ENCODE data around the gene MAN2B2. TPM values are rescaled to one million over a fixed set of nuclear protein-coding genes. Genes with fewer than 3 reads are reported as not detected.

The MAN2B2 gene
- total RNA-seq, 1 experiment from 2014 or later, result 8.5 TPM

DNA sequence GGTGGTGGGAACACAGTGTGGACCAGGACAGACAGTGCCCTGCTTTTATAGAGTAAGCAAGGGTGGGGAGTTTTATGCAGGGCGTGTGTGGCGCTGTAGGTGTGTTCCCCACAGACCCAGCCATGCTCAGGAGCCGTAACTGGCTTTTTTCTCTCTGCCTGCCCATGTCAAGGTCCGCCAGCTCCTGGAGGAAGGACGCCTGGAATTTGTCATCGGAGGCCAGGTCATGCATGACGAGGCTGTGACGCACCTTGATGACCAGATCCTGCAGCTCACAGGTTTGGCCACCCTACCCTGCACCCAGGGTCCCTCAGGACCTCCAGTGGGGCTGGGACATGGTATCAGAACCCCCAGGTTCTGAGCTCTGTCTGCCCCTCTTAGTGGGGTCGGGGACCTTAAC is 3.2 kb downstream of the MAN2B2 start:
- no peak for TF ChIP-seq EZH2 (IDR thresholded peaks at IDR 0.05; ENCODE audit: low read length, unreplicated experiment)
- TF ChIP-seq EZH2phosphoT487 (IDR thresholded peaks at IDR 0.05; ENCODE audit: borderline replicate concordance, low read length), result no peak
- TF ChIP-seq, protein P1, sequence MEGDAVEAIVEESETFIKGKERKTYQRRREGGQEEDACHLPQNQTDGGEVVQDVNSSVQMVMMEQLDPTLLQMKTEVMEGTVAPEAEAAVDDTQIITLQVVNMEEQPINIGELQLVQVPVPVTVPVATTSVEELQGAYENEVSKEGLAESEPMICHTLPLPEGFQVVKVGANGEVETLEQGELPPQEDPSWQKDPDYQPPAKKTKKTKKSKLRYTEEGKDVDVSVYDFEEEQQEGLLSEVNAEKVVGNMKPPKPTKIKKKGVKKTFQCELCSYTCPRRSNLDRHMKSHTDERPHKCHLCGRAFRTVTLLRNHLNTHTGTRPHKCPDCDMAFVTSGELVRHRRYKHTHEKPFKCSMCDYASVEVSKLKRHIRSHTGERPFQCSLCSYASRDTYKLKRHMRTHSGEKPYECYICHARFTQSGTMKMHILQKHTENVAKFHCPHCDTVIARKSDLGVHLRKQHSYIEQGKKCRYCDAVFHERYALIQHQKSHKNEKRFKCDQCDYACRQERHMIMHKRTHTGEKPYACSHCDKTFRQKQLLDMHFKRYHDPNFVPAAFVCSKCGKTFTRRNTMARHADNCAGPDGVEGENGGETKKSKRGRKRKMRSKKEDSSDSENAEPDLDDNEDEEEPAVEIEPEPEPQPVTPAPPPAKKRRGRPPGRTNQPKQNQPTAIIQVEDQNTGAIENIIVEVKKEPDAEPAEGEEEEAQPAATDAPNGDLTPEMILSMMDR (conservative IDR thresholded peaks at IDR 0.05; ENCODE audit: low read depth, low read length), result no peak
- ChIA-PET CTCF (no interaction called here), POLR2A (ENCODE audit: unreplicated experiment) (no interaction called here)
- Histone ChIP-seq H3K9ac (ENCODE audit: low read length) (no peak overlapping the region), H3K9me3 (ENCODE audit: low read length) (no peaks in the 10 kb centered on the region), H3F3A (ENCODE audit: low read length, unreplicated experiment) (no peaks in the 10 kb centered on the region), H3K27me3 (ENCODE audit: low read length) (no peaks in the 10 kb centered on the region), H3K4me3 (ENCODE audit: low read length) (no peak overlapping the region), H3K4me2 (ENCODE audit: low read length) (no peak overlapping the region), H3K27ac (ENCODE audit: low read length) (no peak overlapping the region), H3K9me2 (replicated peaks; ENCODE audit: low read length) (no peaks in the 10 kb centered on the region), H3K4me1 (ENCODE audit: insufficient read depth, low read length) (peaks cover 20% of the 10 kb centered on the region), H3K36me3 (ENCODE audit: low read depth, low read length) (peaks cover 3% of the 10 kb centered on the region), H4K20me1 (ENCODE audit: low read length) (no peaks in the 10 kb centered on the region), H3K79me2 (ENCODE audit: low read length) (no peaks in the 10 kb centered on the region), H2AFZ (ENCODE audit: low read length) (no peak overlapping the region)
- no TSS peak for BruUV-seq (replicated peaks)
- ATAC-seq (no peak), DNase-seq (no peak)
- intact Hi-C loops (cut with micrococcal nuclease), result no loop called here

DNA sequence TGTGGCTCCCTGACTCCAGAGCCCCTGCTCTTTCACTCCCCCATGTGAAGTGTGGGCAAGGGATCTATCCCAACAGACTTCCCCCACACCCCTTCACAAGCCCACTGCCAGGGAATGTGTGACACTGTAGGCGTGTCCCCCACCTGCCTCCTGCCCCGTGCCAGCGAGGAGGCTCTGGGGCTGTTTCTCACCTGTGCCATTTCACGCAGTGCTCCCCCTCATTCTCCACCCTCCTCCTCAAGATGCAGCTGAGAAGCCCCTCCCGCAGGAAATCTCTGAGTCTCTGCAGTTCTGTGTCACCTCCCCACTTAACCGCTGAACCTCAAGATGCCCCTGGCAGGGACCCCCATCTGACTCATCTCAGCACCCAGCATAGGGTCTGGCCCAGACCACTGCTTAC is 5.4 kb downstream of the MAN2B2 start:
- H4K20me1 ChIP-seq (ENCODE audit: low read length), result no peaks in the 10 kb centered on the region
- H3K4me3 ChIP-seq (ENCODE audit: low read length), result no peak overlapping the region
- no peaks in the 10 kb centered on the region for H3K9me3 ChIP-seq (ENCODE audit: low read length)
- TF ChIP-seq, protein P1 (conservative IDR thresholded peaks at IDR 0.05; ENCODE audit: low read depth, low read length), result no peak
- TF ChIP-seq EZH2 (IDR thresholded peaks at IDR 0.05; ENCODE audit: low read length, unreplicated experiment) (no peak), EZH2phosphoT487 (IDR thresholded peaks at IDR 0.05; ENCODE audit: borderline replicate concordance, low read length) (no peak)
- no peak overlapping the region for H3K9ac ChIP-seq (ENCODE audit: low read length)
- H3K27me3 ChIP-seq (ENCODE audit: low read length), result no peaks in the 10 kb centered on the region
- BruUV-seq (replicated peaks), result no TSS peak
- ATAC-seq, result no peak
- CTCF ChIA-PET, result no interaction called here
- no peak overlapping the region for H3K4me2 ChIP-seq (ENCODE audit: low read length)
- POLR2A ChIA-PET (ENCODE audit: unreplicated experiment), result no interaction called here
- no peak for DNase-seq
- no peaks in the 10 kb centered on the region for H3K9me2 ChIP-seq (replicated peaks; ENCODE audit: low read length)
- peaks cover 16% of the 10 kb centered on the region for H3K4me1 ChIP-seq (ENCODE audit: insufficient read depth, low read length)
- intact Hi-C loops (cut with micrococcal nuclease), result no loop called here
- no peaks in the 10 kb centered on the region for H3F3A ChIP-seq (ENCODE audit: low read length, unreplicated experiment)
- H3K36me3 ChIP-seq (ENCODE audit: low read depth, low read length), result peaks cover 3% of the 10 kb centered on the region
- H2AFZ ChIP-seq (ENCODE audit: low read length), result no peak overlapping the region
- no peaks in the 10 kb centered on the region for H3K79me2 ChIP-seq (ENCODE audit: low read length)
- no peak overlapping the region for H3K27ac ChIP-seq (ENCODE audit: low read length)

DNA sequence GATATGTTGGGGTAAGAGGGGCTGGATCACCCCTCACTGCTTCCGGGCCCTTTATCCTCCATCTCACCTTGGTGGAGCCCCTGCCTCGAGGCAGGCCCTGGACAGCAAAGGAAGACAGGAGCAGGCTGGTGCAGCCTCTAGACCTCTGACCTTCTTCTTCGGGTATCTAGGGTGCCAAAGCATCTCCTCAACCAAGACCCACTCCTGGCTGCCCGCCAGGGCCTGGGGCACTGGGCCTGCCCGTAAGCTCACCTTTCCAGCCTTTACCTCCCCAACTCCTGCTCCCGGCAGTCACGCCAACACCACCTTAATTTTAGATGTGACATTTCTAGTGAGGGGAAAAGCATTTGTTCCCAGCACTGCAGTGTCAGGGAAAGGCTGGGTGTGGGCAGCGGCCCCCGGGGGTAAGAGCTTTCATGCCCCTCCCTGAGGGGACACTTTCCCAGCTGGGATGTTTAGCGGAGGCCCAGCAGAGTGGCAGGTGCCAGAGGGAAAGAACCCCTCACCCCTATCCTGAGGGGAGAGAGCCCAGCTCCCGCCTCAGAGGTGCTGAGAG is 6.7 kb downstream of the MAN2B2 start:
- Histone ChIP-seq H3K4me2 (ENCODE audit: low read length) (no peak overlapping the region), H2AFZ (ENCODE audit: low read length) (no peak overlapping the region), H3K4me3 (ENCODE audit: low read length) (no peak overlapping the region), H3K27me3 (ENCODE audit: low read length) (no peaks in the 10 kb centered on the region), H3K79me2 (ENCODE audit: low read length) (no peaks in the 10 kb centered on the region), H3F3A (ENCODE audit: low read length, unreplicated experiment) (no peaks in the 10 kb centered on the region), H3K27ac (ENCODE audit: low read length) (no peak overlapping the region), H3K9me3 (ENCODE audit: low read length) (no peaks in the 10 kb centered on the region), H3K9ac (ENCODE audit: low read length) (no peak overlapping the region), H3K4me1 (ENCODE audit: insufficient read depth, low read length) (peaks cover 4% of the 10 kb centered on the region), H3K9me2 (replicated peaks; ENCODE audit: low read length) (no peaks in the 10 kb centered on the region), H3K36me3 (ENCODE audit: low read depth, low read length) (peaks cover 3% of the 10 kb centered on the region), H4K20me1 (ENCODE audit: low read length) (no peaks in the 10 kb centered on the region)
- no peak for ATAC-seq
- DNase-seq, result no peak
- CTCF ChIA-PET, result no interaction called here
- no TSS peak for BruUV-seq (replicated peaks)
- intact Hi-C loops (cut with micrococcal nuclease), result no loop called here
- TF ChIP-seq, protein P1 (conservative IDR thresholded peaks at IDR 0.05; ENCODE audit: low read depth, low read length), result no peak
- TF ChIP-seq EZH2phosphoT487 (IDR thresholded peaks at IDR 0.05; ENCODE audit: borderline replicate concordance, low read length), result no peak
- TF ChIP-seq EZH2 (IDR thresholded peaks at IDR 0.05; ENCODE audit: low read length, unreplicated experiment), result no peak
- POLR2A ChIA-PET (ENCODE audit: unreplicated experiment), result no interaction called here
